Sigmoid colon (tissue), 4 donors: Measurements from ENCODE around the gene ZDHHC1.

Experiments used
- EP300 ChIP-seq, 4 donors: sonication (generic); formaldehyde crosslinking; IDR thresholded peaks; one replicate each; pipeline ENCODE4 v1.6.1; 2017; ENCODE audit warnings: antibody characterized with exemption in 4 of 4
- TF ChIP-seq, protein P1 (sequence below), 4 experiments: fragments of 450-650 bp in 3 of 4; fragments of 200-600 bp in 1 of 4; IDR thresholded peaks; one replicate each; pipeline ENCODE4 v1.5.1; 2016 to 2019; ENCODE audit warnings: antibody characterized with exemption in 4 of 4, mild to moderate bottlenecking in 3 of 4, moderate library complexity in 2 of 4

GRCh38 chr16:67346341-67346740, 69.9 kb downstream of the ZDHHC1 start:
- TF ChIP-seq, protein P1, sequence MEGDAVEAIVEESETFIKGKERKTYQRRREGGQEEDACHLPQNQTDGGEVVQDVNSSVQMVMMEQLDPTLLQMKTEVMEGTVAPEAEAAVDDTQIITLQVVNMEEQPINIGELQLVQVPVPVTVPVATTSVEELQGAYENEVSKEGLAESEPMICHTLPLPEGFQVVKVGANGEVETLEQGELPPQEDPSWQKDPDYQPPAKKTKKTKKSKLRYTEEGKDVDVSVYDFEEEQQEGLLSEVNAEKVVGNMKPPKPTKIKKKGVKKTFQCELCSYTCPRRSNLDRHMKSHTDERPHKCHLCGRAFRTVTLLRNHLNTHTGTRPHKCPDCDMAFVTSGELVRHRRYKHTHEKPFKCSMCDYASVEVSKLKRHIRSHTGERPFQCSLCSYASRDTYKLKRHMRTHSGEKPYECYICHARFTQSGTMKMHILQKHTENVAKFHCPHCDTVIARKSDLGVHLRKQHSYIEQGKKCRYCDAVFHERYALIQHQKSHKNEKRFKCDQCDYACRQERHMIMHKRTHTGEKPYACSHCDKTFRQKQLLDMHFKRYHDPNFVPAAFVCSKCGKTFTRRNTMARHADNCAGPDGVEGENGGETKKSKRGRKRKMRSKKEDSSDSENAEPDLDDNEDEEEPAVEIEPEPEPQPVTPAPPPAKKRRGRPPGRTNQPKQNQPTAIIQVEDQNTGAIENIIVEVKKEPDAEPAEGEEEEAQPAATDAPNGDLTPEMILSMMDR (IDR thresholded peaks at IDR 0.05): no peak
- TF ChIP-seq EP300 (IDR thresholded peaks at IDR 0.05): no peak
